NOMO-1 treated with DMSO at 0.1 percent for 48 hours (cell line): ENCODE data around the gene MATK.
"Not testable (repeated sequence)": the region's sequence is repeated elsewhere in the genome, so short reads cannot be mapped to it uniquely, and the experiment has no call there.

Experiments
- DNase-seq: peaks from one replicate; lab custom pipeline; 2025; ENCODE audit not compliant: unreplicated experiment; lab: John Stamatoyannopoulos, UW

Gene MATK

GRCh38 chr19:3771906-3772455 lies 14.2 kb downstream of the MATK start, which contains the start of gene RAX2:
Gene RAX2, minus strand, starts transcription at chr19:3772228. Its CDS starts 486 bp downstream, at chr19:3771742.
- no peak for DNase-seq

GRCh38 chr19:3771000-3771905 lies 14.9 kb downstream of the MATK start:
- no peak for DNase-seq

- DNase-seq: no peak
Measured at GRCh38 chr19:3770136-3770999, 15.8 kb downstream of the MATK start.

- DNase-seq: no peak
Measured at GRCh38 chr19:3769494-3769893, 16.7 kb downstream of the MATK start.

- no peak for DNase-seq
Measured at GRCh38 chr19:3768748-3769099, 17.5 kb downstream of the MATK start.

- DNase-seq: no peak
Measured at GRCh38 chr19:3768015-3768747, 18.0 kb downstream of the MATK start.

- no peak for DNase-seq
Measured at GRCh38 chr19:3767050-3767449, 19.1 kb downstream of the MATK start.

- no peak for DNase-seq
Measured at GRCh38 chr19:3766520-3766919, 19.7 kb downstream of the MATK start.

GRCh38 chr19:3765757-3766156 lies 20.4 kb downstream of the MATK start:
- DNase-seq: not testable (repeated sequence)

GRCh38 chr19:3765121-3765520 lies 21.1 kb downstream of the MATK start:
- no peak for DNase-seq

- peak; percentile 99 for DNase-seq
Measured at GRCh38 chr19:3762501-3763459, 23.4 kb downstream of the MATK start, which contains the start of gene MRPL54. Gene MRPL54, plus strand, starts transcription at chr19:3762682. Its CDS starts 19 bp downstream, at chr19:3762701.

GRCh38 chr19:3762130-3762473 lies 24.1 kb downstream of the MATK start:
- no peak for DNase-seq

- peak; percentile 68 for DNase-seq
Measured at GRCh38 chr19:3761382-3762129, 24.6 kb downstream of the MATK start, which contains the start of gene APBA3. Gene APBA3, minus strand, starts transcription at chr19:3761692. Its CDS starts 1,428 bp downstream, at chr19:3760264.

- no peak for DNase-seq
Measured at GRCh38 chr19:3760871-3761361, 25.3 kb downstream of the MATK start.

GRCh38 chr19:3759482-3760254 lies 26.5 kb downstream of the MATK start:
- DNase-seq: no peak

GRCh38 chr19:3758297-3758696 lies 27.9 kb downstream of the MATK start:
- not testable (repeated sequence) for DNase-seq

GRCh38 chr19:3757705-3758104 lies 28.5 kb downstream of the MATK start:
- not testable (repeated sequence) for DNase-seq
